Endodermal cell (in vitro differentiated cells): Measurements from ENCODE around the gene PSMG3. TPM values are rescaled to one million over a fixed set of nuclear protein-coding genes. Genes with fewer than 3 reads are reported as not detected.

Experiments
- DNase-seq: peaks from one replicate; pipeline ENCODE4 v3.0.0-alpha.2; 2017
- H3K27ac ChIP-seq: 2 replicates; pipeline ENCODE4 v1.5.1; 2013; ENCODE audit warnings: mild to moderate bottlenecking, low read depth, low read length, moderate library complexity
- H3K27me3 ChIP-seq: 2 replicates; pipeline ENCODE4 v1.6.1; 2013; ENCODE audit warnings: mild to moderate bottlenecking, low read length, moderate library complexity; ENCODE audit not compliant: insufficient read depth, control insufficient read depth, poor library complexity, severe bottlenecking
- H3K36me3 ChIP-seq: 2 replicates; pipeline ENCODE4 v1.7.0; 2013; ENCODE audit warnings: mild to moderate bottlenecking, low read length, moderate library complexity; ENCODE audit not compliant: control insufficient read depth, insufficient read depth
- H3K4me1 ChIP-seq: one replicate; pipeline ENCODE4 v1.7.0; 2013; ENCODE audit warnings: low read length; ENCODE audit not compliant: control insufficient read depth, insufficient read depth
- H3K4me3 ChIP-seq: 2 replicates; pipeline ENCODE4 v1.5.1; 2013; ENCODE audit warnings: mild to moderate bottlenecking, low read length, moderate library complexity
- H3K9ac ChIP-seq: 2 replicates; pipeline ENCODE4 v1.6.1; 2013; ENCODE audit warnings: mild to moderate bottlenecking, low read length, moderate library complexity; ENCODE audit not compliant: poor library complexity, severe bottlenecking; ENCODE audit errors: extremely low read depth
- H3K9me3 ChIP-seq: 2 replicates; pipeline ENCODE4 v1.6.1; 2013; ENCODE audit warnings: mild to moderate bottlenecking, low read length, moderate library complexity; ENCODE audit not compliant: control insufficient read depth
- H3K27ac Mint-ChIP-seq: 2 replicates; pipeline ENCODE4 v1.8.0; 2020; ENCODE audit warnings: mixed read lengths
- H3K27me3 Mint-ChIP-seq: 2 replicates; pipeline ENCODE4 v1.8.0; 2021; ENCODE audit warnings: mild to moderate bottlenecking, mixed read lengths; ENCODE audit not compliant: insufficient read depth
- H3K36me3 Mint-ChIP-seq: 2 replicates; pipeline ENCODE4 v1.8.0; 2020; ENCODE audit warnings: low read depth, mixed read lengths
- H3K4me1 Mint-ChIP-seq: 2 replicates; pipeline ENCODE4 v1.8.0; 2020; ENCODE audit warnings: mixed read lengths
- H3K4me3 Mint-ChIP-seq: 2 replicates; pipeline ENCODE4 v1.8.0; 2020; ENCODE audit warnings: mild to moderate bottlenecking, moderate library complexity, mixed read lengths
- H3K9me3 Mint-ChIP-seq: 2 replicates; pipeline ENCODE4 v1.8.0; 2020; ENCODE audit warnings: mild to moderate bottlenecking, mixed read lengths
- WGBS, 2 experiments: methylation state at CpG; one replicate each; pipeline versions ENCODE4 v1.1.5 to v1.1.7; 2013; ENCODE audit warnings: missing lambda C conversion rate in 2 of 2, mixed read lengths in 1 of 2; ENCODE audit not compliant: insufficient coverage in 1 of 2, insufficient read length in 1 of 2; 5-methylcytosine and 5-hydroxymethylcytosine counted together
- total RNA-seq, 2 donors: library from RNA; stranded (reverse); fragmentation: NEBNext Ultra II Directional in 1 of 2; extraction: Animal tissue kit (Norgen Biotek cat#: 25700) in 1 of 2; gene quantifications; 2 replicates in 1 of 2; 3 replicates in 1 of 2; pipeline ENCODE4 v1.2.1, GENCODE V29; 2021
- TF ChIP-seq, protein P1 (sequence below): fragments of 200-600 bp; sonication (generic); conservative IDR thresholded peaks from 2 replicates; pipeline ENCODE4 v1.5.0; 2021; ENCODE audit warnings: antibody characterized with exemption, mild to moderate bottlenecking

PSMG3 gene
- total RNA-seq, 2 donors from 2014 or later = 30.1 to 44.3 TPM

DNA sequence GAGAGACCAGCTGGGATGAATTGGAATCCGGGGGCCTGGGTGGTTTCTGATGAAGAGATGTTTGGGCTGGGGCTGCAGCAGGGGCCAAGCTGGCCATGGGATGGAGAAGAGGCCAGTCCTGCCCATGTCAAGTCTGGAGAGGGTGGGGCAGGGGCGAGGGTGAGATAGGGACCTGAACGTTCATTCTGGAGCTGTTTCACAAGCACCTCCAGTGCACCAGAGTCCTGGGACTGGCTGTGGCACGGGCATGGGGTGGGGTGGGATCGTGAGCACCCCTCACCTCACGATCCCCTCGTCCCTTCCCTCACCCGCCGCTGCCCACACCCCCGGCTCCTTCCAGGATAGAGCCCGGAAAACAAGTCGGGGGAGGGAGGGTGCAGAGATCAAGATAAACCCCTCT lies 25.8 kb upstream of the PSMG3 start:
- WGBS, 2 experiments = 81 to 83% methylated on average over 5 to 12 of the region's 12 CpGs
- no peaks in the 10 kb centered on the region for H3K4me1 ChIP-seq
- Mint-ChIP-seq H3K9me3 (peaks cover 4% of the 10 kb centered on the region), H3K4me1 (no peaks in the 10 kb centered on the region), H3K27me3 (peaks cover 3% of the 10 kb centered on the region), H3K36me3 (no peaks in the 10 kb centered on the region), H3K4me3 (no peak overlapping the region), H3K27ac (no peak overlapping the region)
- H3K4me3 ChIP-seq = no peak overlapping the region
- H3K27me3 ChIP-seq = no peaks in the 10 kb centered on the region
- no peak overlapping the region for H3K27ac ChIP-seq
- no peaks in the 10 kb centered on the region for H3K36me3 ChIP-seq
- DNase-seq = no peak
- H3K9ac ChIP-seq = no peak overlapping the region
- no peaks in the 10 kb centered on the region for H3K9me3 ChIP-seq
- TF ChIP-seq, protein P1, sequence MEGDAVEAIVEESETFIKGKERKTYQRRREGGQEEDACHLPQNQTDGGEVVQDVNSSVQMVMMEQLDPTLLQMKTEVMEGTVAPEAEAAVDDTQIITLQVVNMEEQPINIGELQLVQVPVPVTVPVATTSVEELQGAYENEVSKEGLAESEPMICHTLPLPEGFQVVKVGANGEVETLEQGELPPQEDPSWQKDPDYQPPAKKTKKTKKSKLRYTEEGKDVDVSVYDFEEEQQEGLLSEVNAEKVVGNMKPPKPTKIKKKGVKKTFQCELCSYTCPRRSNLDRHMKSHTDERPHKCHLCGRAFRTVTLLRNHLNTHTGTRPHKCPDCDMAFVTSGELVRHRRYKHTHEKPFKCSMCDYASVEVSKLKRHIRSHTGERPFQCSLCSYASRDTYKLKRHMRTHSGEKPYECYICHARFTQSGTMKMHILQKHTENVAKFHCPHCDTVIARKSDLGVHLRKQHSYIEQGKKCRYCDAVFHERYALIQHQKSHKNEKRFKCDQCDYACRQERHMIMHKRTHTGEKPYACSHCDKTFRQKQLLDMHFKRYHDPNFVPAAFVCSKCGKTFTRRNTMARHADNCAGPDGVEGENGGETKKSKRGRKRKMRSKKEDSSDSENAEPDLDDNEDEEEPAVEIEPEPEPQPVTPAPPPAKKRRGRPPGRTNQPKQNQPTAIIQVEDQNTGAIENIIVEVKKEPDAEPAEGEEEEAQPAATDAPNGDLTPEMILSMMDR = no peak

DNA sequence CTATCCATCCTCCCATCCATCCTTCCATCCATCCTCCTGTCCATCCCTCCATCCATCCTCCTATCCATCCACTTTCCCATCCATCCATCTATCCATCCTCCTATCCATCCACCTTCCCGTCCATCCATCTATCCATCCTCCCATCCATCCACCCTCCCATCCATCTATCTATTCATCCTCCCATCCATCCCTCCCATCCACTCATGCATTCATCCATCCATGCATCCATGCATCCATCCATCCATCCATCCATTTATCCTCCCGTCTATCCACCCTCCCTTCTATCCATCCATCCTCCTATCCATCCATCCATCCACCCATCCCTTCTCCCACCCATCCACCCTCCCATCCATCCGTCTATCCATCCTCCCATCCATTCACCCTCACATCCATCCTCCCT lies 25.2 kb upstream of the PSMG3 start:
- H3K27ac Mint-ChIP-seq = no peak overlapping the region
- H3K36me3 Mint-ChIP-seq = no peaks in the 10 kb centered on the region
- no peaks in the 10 kb centered on the region for H3K4me1 Mint-ChIP-seq
- no peak overlapping the region for H3K4me3 Mint-ChIP-seq
- H3K27ac ChIP-seq = no peak overlapping the region
- H3K27me3 ChIP-seq = no peaks in the 10 kb centered on the region
- no peak overlapping the region for H3K9ac ChIP-seq
- H3K9me3 Mint-ChIP-seq = peaks cover 4% of the 10 kb centered on the region
- WGBS, 2 experiments = 82 to 85% methylated on average over 2 to 3 of the region's 3 CpGs
- TF ChIP-seq, protein P1 = no peak
- DNase-seq = no peak
- no peaks in the 10 kb centered on the region for H3K9me3 ChIP-seq
- H3K27me3 Mint-ChIP-seq = peaks cover 4% of the 10 kb centered on the region
- no peak overlapping the region for H3K4me3 ChIP-seq
- H3K36me3 ChIP-seq = no peaks in the 10 kb centered on the region
- H3K4me1 ChIP-seq = no peaks in the 10 kb centered on the region

DNA sequence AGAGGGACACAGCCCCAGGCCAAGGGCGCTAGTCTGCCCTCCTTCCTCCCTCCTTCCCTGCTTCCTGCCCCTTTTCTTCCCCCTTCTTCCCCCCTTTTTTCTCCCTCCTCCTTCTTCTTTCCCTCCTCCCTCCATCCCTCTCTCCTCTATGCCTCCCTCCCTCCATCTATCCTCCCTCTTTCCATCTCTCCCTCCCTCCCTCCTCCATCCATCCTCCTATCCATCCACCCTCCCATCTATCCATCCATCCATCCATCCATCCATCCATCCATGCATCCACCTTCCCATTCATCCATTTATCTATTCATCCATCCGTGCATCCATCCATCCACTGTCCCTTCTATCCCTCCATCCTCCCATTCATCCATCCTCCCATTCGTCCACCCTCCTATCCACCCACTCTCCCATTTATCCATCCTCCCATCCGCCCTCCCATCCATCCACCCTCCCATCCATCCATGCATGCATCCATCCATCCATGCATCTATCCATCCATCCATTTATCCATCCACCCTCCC lies 24.1 kb upstream of the PSMG3 start:
- H3K27me3 Mint-ChIP-seq = peaks cover 4% of the 10 kb centered on the region
- no peak overlapping the region for H3K9ac ChIP-seq
- peaks cover 5% of the 10 kb centered on the region for H3K9me3 Mint-ChIP-seq
- DNase-seq = no peak
- H3K4me1 ChIP-seq = no peaks in the 10 kb centered on the region
- TF ChIP-seq, protein P1 = no peak
- no peaks in the 10 kb centered on the region for H3K36me3 Mint-ChIP-seq
- H3K27ac ChIP-seq = no peak overlapping the region
- WGBS, 2 experiments = 80 to 84% methylated on average over 4 of the region's 4 CpGs
- no peak overlapping the region for H3K4me3 ChIP-seq
- H3K36me3 ChIP-seq = no peaks in the 10 kb centered on the region
- H3K4me1 Mint-ChIP-seq = no peaks in the 10 kb centered on the region
- no peak overlapping the region for H3K27ac Mint-ChIP-seq
- no peaks in the 10 kb centered on the region for H3K9me3 ChIP-seq
- H3K4me3 Mint-ChIP-seq = no peak overlapping the region
- H3K27me3 ChIP-seq = no peaks in the 10 kb centered on the region
